Kidney (tissue), 22 donors: ENCODE data around the gene TKTL1. TPM values are rescaled to one million over a fixed set of nuclear protein-coding genes. Genes with fewer than 3 reads are reported as not detected.
"Not testable (repeated sequence)": the region's sequence is repeated elsewhere in the genome, so short reads cannot be mapped to it uniquely, and the experiment has no call there.

ENCODE experiments used
- DNase-seq, 5 donors: peaks; one replicate each; pipeline ENCODE4 v3.0.0-alpha.2; 2013 to 2020
- FAIRE-seq: peaks from 2 replicates; lab custom pipeline; 2012; peaks lifted over from hg19 to GRCh38; lab: Jason Lieb, UNC
- H3K27ac ChIP-seq, 2 donors: one replicate each; pipeline ENCODE4 v1.7.0; 2013; ENCODE audit warnings: low read depth in 2 of 2, low read length in 2 of 2, inconsistent platforms in 1 of 2
- H3K27me3 ChIP-seq: one replicate; pipeline ENCODE4 v1.7.1; 2013; ENCODE audit warnings: low read length, inconsistent platforms; ENCODE audit not compliant: control insufficient read depth, insufficient read depth
- H3K36me3 ChIP-seq, 3 donors: one replicate each; pipeline versions ENCODE4 v1.7.0 to v1.7.1; 2013; ENCODE audit warnings: low read length in 3 of 3, control low read depth in 1 of 3, inconsistent platforms in 1 of 3; ENCODE audit not compliant: insufficient read depth in 3 of 3, control insufficient read depth in 2 of 3
- H3K4me1 ChIP-seq, 3 donors: one replicate each; pipeline versions ENCODE4 v1.7.0 to v1.7.1; 2013; ENCODE audit warnings: low read length in 3 of 3, inconsistent platforms in 1 of 3, low read depth in 1 of 3; ENCODE audit not compliant: control insufficient read depth in 2 of 3, insufficient read depth in 2 of 3
- H3K4me3 ChIP-seq, 3 donors: one replicate each; pipeline versions ENCODE4 v1.7.0 to v1.8.1; 2013; ENCODE audit warnings: low read length in 3 of 3, control low read depth in 1 of 3, inconsistent platforms in 1 of 3
- H3K9ac ChIP-seq, 3 donors: one replicate each; pipeline versions ENCODE4 v1.7.0 to v1.7.1; 2013; ENCODE audit warnings: low read length in 3 of 3, control low read depth in 1 of 3, inconsistent platforms in 1 of 3
- H3K9me3 ChIP-seq, 3 donors: one replicate each; pipeline versions ENCODE4 v1.7.0 to v1.7.1; 2013; ENCODE audit warnings: low read length in 3 of 3, control low read depth in 1 of 3, inconsistent platforms in 1 of 3; ENCODE audit not compliant: control insufficient read depth in 2 of 3, insufficient read depth in 1 of 3
- CTCF ChIP-seq: IDR thresholded peaks from 3 replicates; pipeline ENCODE4 v1.5.1; 2012; ENCODE audit warnings: mild to moderate bottlenecking, moderate library complexity, borderline replicate concordance; ENCODE audit not compliant: insufficient read depth; ENCODE audit errors: extremely low read depth
- intact Hi-C: fragments of 100-400 bp; cut with DNase I; formaldehyde crosslinking; loops from one replicate; pipeline ENCODE4 v1.11.1; 2022
- long read RNA-seq, 10 donors: library from polyadenylated mRNA in 1 of 10; unstranded in 1 of 10; transcript quantifications; one replicate each; pipeline ENCODE4 v2.0.0 and lab custom pipeline, GENCODE V29; 2021 to 2026
- polyA plus RNA-seq: library from polyadenylated mRNA; stranded (reverse); fragments of 350-450 nt; fragmentation: Illumina TruSeq; extraction: RNeasy Lipid Tissue Mini Kit (QIAGEN cat#74804); gene quantifications from one replicate; pipeline ENCODE4 v1.2.3, GENCODE V29; 2014; ENCODE audit warnings: low read depth, low replicate concordance; ENCODE audit not compliant: insufficient read depth
- total RNA-seq: library from RNA; stranded (reverse); fragmentation: NEBNext Ultra II Directional; extraction: Animal tissue kit (Norgen Biotek cat#: 25700); gene quantifications from one replicate; pipeline ENCODE4 v1.2.1, GENCODE V29; 2021
- donor health status: control.
- donor health status: control.
- donor health status: control.
- donor health status: control.
- donor health status: control.
- donor health status: DM: yes; HTN: yes; CAD: no.
- donor health status: Normal renal cell carcinoma (clear cell type).

Gene TKTL1
- total RNA-seq (0.38 TPM), polyA plus RNA-seq (0.30 TPM)
- long read RNA-seq, donor 1 = 0 reads
- long read RNA-seq, donor 2 = 0 reads
- long read RNA-seq, donor 3 = 0 reads
- long read RNA-seq, donor 4 = 0 reads
- long read RNA-seq, donor 5 = 0 reads
- long read RNA-seq, donor 6 = 0 reads
- long read RNA-seq, donor 7 = 0 reads
- long read RNA-seq, donor 8, partial matches to known transcripts = 179 of 179 reads
- long read RNA-seq, donor 8, other reads (novel, unspliced or antisense) = 0 of 179 reads
- long read RNA-seq, donor 9 = 0 reads
- long read RNA-seq, donor 10 = 0 reads

- no peak for TF ChIP-seq CTCF
- no peaks in the 10 kb centered on the region for H3K36me3 ChIP-seq
- no peak within 1 kb of the TSS for H3K9ac ChIP-seq
- no peak within 1 kb of the TSS for H3K27ac ChIP-seq
- no peak for FAIRE-seq
- intact Hi-C loops = no loop called here
- H3K4me1 ChIP-seq = no peaks in the 10 kb centered on the region
- H3K27me3 ChIP-seq = no peaks in the 10 kb centered on the region
- DNase-seq = no peak
- no peak within 1 kb of the TSS for H3K4me3 ChIP-seq
- H3K9me3 ChIP-seq = no peaks in the 10 kb centered on the region
These were observed at the start of gene TKTL1 for GRCh38 chrX:154295664-154296310. Gene TKTL1 (plus strand): TSS chrX:154295795. CDS start chrX:154295860, 65 bp downstream.

- H3K27ac ChIP-seq, H3K4me1 ChIP-seq, H3K36me3 ChIP-seq, H3K9ac ChIP-seq, intact Hi-C loops, H3K4me3 ChIP-seq, DNase-seq, FAIRE-seq, H3K27me3 ChIP-seq, H3K9me3 ChIP-seq: not testable (repeated sequence)
These were observed 48.1 kb upstream of the TKTL1 start for GRCh38 chrX:154247377-154248045.

- H3K4me1 ChIP-seq, H3K9me3 ChIP-seq, H3K27me3 ChIP-seq, H3K36me3 ChIP-seq, FAIRE-seq, H3K27ac ChIP-seq, intact Hi-C loops, DNase-seq, H3K9ac ChIP-seq, H3K4me3 ChIP-seq: not testable (repeated sequence)
These were observed 47.5 kb upstream of the TKTL1 start for GRCh38 chrX:154248076-154248475.

GRCh38 chrX:154257282-154257681 lies 38.3 kb upstream of the TKTL1 start, which contains the start of gene OPN1MW3:
Gene OPN1MW3 (plus strand): TSS chrX:154257582. CDS start chrX:154257620, 38 bp downstream.
- H3K27ac ChIP-seq, H3K9me3 ChIP-seq, H3K4me1 ChIP-seq, FAIRE-seq, H3K9ac ChIP-seq, H3K36me3 ChIP-seq, intact Hi-C loops, DNase-seq, H3K4me3 ChIP-seq, H3K27me3 ChIP-seq: not testable (repeated sequence)

- H3K27me3 ChIP-seq, H3K4me1 ChIP-seq, intact Hi-C loops, H3K9ac ChIP-seq, H3K36me3 ChIP-seq, FAIRE-seq, H3K27ac ChIP-seq, DNase-seq, H3K4me3 ChIP-seq, H3K9me3 ChIP-seq: not testable (repeated sequence)
These were observed 36.9 kb upstream of the TKTL1 start for GRCh38 chrX:154258711-154259110.

- H3K36me3 ChIP-seq, intact Hi-C loops, H3K9me3 ChIP-seq, H3K4me1 ChIP-seq, H3K4me3 ChIP-seq, H3K27me3 ChIP-seq, DNase-seq, H3K9ac ChIP-seq, FAIRE-seq, H3K27ac ChIP-seq: not testable (repeated sequence)
These were observed 32.5 kb upstream of the TKTL1 start for GRCh38 chrX:154263072-154263471.

GRCh38 chrX:154269245-154269644 lies 26.4 kb upstream of the TKTL1 start:
- H3K27ac ChIP-seq, H3K4me3 ChIP-seq, DNase-seq, H3K4me1 ChIP-seq, intact Hi-C loops, H3K36me3 ChIP-seq, FAIRE-seq, H3K9me3 ChIP-seq, H3K9ac ChIP-seq, H3K27me3 ChIP-seq: not testable (repeated sequence)
